ENCODE results near the gene TMEM163.

GRCh38 chr2:134706587-134707329 is 12.0 kb downstream of the TMEM163 start:
- TF ChIP-seq POLR2AphosphoS5 (IDR thresholded peaks at IDR 0.05) = no peak
- TF ChIP-seq, protein P1, sequence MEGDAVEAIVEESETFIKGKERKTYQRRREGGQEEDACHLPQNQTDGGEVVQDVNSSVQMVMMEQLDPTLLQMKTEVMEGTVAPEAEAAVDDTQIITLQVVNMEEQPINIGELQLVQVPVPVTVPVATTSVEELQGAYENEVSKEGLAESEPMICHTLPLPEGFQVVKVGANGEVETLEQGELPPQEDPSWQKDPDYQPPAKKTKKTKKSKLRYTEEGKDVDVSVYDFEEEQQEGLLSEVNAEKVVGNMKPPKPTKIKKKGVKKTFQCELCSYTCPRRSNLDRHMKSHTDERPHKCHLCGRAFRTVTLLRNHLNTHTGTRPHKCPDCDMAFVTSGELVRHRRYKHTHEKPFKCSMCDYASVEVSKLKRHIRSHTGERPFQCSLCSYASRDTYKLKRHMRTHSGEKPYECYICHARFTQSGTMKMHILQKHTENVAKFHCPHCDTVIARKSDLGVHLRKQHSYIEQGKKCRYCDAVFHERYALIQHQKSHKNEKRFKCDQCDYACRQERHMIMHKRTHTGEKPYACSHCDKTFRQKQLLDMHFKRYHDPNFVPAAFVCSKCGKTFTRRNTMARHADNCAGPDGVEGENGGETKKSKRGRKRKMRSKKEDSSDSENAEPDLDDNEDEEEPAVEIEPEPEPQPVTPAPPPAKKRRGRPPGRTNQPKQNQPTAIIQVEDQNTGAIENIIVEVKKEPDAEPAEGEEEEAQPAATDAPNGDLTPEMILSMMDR (IDR thresholded peaks at IDR 0.05) = no peak
- no peak for TF ChIP-seq EP300 (IDR thresholded peaks at IDR 0.05)
